Cardiac muscle cell (in vitro differentiated cells and primary cell): ENCODE data around the gene C20orf144. TPM values are rescaled to one million over a fixed set of nuclear protein-coding genes. Genes with fewer than 3 reads are reported as not detected.

Source experiments
- DNase-seq, 2 donors: peaks; one replicate each; pipeline versions ENCODE4 v3.0.0 to v3.0.0-alpha.2; 2010 to 2017; ENCODE audit warnings: low read depth in 1 of 2, low spot score in 1 of 2
- H3K27ac ChIP-seq: fragments of 200-600 bp; sonication (generic); 2 replicates; pipeline ENCODE4 v1.5.1; 2016
- H3K27me3 ChIP-seq: fragments of 200-600 bp; sonication (generic); 2 replicates; pipeline ENCODE4 v1.6.0; 2016; ENCODE audit warnings: control low read depth
- H3K36me3 ChIP-seq: fragments of 200-600 bp; sonication (generic); 2 replicates; pipeline ENCODE4 v1.5.1; 2016; ENCODE audit warnings: control low read depth
- H3K4me1 ChIP-seq: fragments of 200-600 bp; sonication (generic); 2 replicates; pipeline ENCODE4 v1.8.1; 2017; ENCODE audit warnings: low read depth, mild to moderate bottlenecking, mixed run types
- H3K4me3 ChIP-seq: fragments of 200-600 bp; sonication (generic); 2 replicates; pipeline ENCODE4 v1.5.1; 2016; ENCODE audit warnings: mild to moderate bottlenecking
- H3K9me3 ChIP-seq: fragments of 200-600 bp; sonication (generic); 2 replicates; pipeline ENCODE4 v1.5.1; 2017; ENCODE audit warnings: low read depth, mild to moderate bottlenecking, control low read depth
- CTCF ChIP-seq: IDR thresholded peaks from 2 replicates; pipeline ENCODE4 v1.5.1; 2012; ENCODE audit warnings: low read depth, mild to moderate bottlenecking, low read length
- polyA plus RNA-seq: library from polyadenylated mRNA; unstranded; fragments of >200 nt; fragmentation: Nextera tagmentation; extraction: Ambion mirVana; gene quantifications from 2 replicates; pipeline ENCODE4 v1.2.1, GENCODE V29; 2016
- total RNA-seq: library from RNA; depleted of rRNA; stranded (reverse); fragments of >200 nt; gene quantifications from 2 replicates; pipeline ENCODE4 v1.2.3, GENCODE V29; 2016

The C20orf144 gene
- total and polyA plus RNA-seq, 2 experiments from 2014 or later, result 0.21 to 1.4 TPM

- peak overlapping the region; percentile 44 for H3K4me3 ChIP-seq
- no peaks in the 10 kb centered on the region for H3K9me3 ChIP-seq
- no peaks in the 10 kb centered on the region for H3K27me3 ChIP-seq
- H3K27ac ChIP-seq, result peak overlapping the region; percentile 29
- DNase-seq, result peak; percentile 83 to 91
- no peak for TF ChIP-seq CTCF
- H3K36me3 ChIP-seq, result peaks cover 13% of the 10 kb centered on the region
- peaks cover 11% of the 10 kb centered on the region for H3K4me1 ChIP-seq
Observed at GRCh38 chr20:33663161-33664084, 1.3 kb downstream of the C20orf144 start.

- peaks cover 11% of the 10 kb centered on the region for H3K4me1 ChIP-seq
- DNase-seq, result no peak
- peak overlapping the region; percentile 44 for H3K4me3 ChIP-seq
- H3K9me3 ChIP-seq, result no peaks in the 10 kb centered on the region
- TF ChIP-seq CTCF, result no peak
- peak overlapping the region; percentile 29 for H3K27ac ChIP-seq
- no peaks in the 10 kb centered on the region for H3K27me3 ChIP-seq
- H3K36me3 ChIP-seq, result peaks cover 13% of the 10 kb centered on the region
Observed at GRCh38 chr20:33664085-33664761, 2.1 kb downstream of the C20orf144 start.

- H3K27ac ChIP-seq, result no peak overlapping the region
- DNase-seq, result no peak
- H3K4me1 ChIP-seq, result peaks cover 11% of the 10 kb centered on the region
Observed at GRCh38 chr20:33664762-33665144, 2.6 kb downstream of the C20orf144 start.

GRCh38 chr20:33666293-33667244, 4.4 kb downstream of the C20orf144 start, which contains the start of gene ACTL10:
TSS of gene ACTL10 (plus strand) at chr20:33666943. CDS start at chr20:33667498, 555 bp downstream.
- TF ChIP-seq CTCF, result peak; percentile 41
- H3K27ac ChIP-seq, result peak within 1 kb of the TSS; percentile 34
- H3K9me3 ChIP-seq, result no peaks in the 10 kb centered on the region
- DNase-seq, result peak; percentile 95 to 99
- H3K4me3 ChIP-seq, result peak within 1 kb of the TSS; percentile 10
- no peaks in the 10 kb centered on the region for H3K27me3 ChIP-seq
- H3K36me3 ChIP-seq, result peaks cover 9% of the 10 kb centered on the region
- H3K4me1 ChIP-seq, result peaks cover 11% of the 10 kb centered on the region

More at GRCh38 chr20:33664762-33665144, 2.6 kb downstream of the C20orf144 start:
- TF ChIP-seq CTCF, result no peak
- H3K4me3 ChIP-seq, result no peak overlapping the region
- H3K9me3 ChIP-seq, result no peaks in the 10 kb centered on the region
- H3K27me3 ChIP-seq, result no peaks in the 10 kb centered on the region
- peaks cover 9% of the 10 kb centered on the region for H3K36me3 ChIP-seq

GRCh38 chr20:33667245-33667675, 5.1 kb downstream of the C20orf144 start:
- Histone ChIP-seq H3K4me1 (peaks cover 11% of the 10 kb centered on the region), H3K27ac (no peak overlapping the region), H3K9me3 (no peaks in the 10 kb centered on the region), H3K27me3 (no peaks in the 10 kb centered on the region), H3K4me3 (no peak overlapping the region), H3K36me3 (peaks cover 13% of the 10 kb centered on the region)
- DNase-seq, result no peak
- TF ChIP-seq CTCF, result no peak
